ENCODE data around the gene PARPBP. TPM values are rescaled to one million over a fixed set of nuclear protein-coding genes. Genes with fewer than 3 reads are reported as not detected.

The PARPBP gene
- total and polyA plus RNA-seq, 2 of the 13 experiments (the other 11 are each of a cell fraction or from before 2014, with no cell fraction given) = 6.7 to 28.4 TPM

GRCh38 chr12:102195826-102196225 is 75.8 kb downstream of the PARPBP start:
- no peak overlapping the region for H3K4me2 ChIP-seq (ENCODE audit: low read depth, low read length)
- H3K27me3 ChIP-seq (ENCODE audit: control insufficient read depth in 1 of 2, insufficient read depth in 2 of 2, low read length in 2 of 2) = no peaks in the 10 kb centered on the region
- no peaks in the 10 kb centered on the region for H3K4me1 ChIP-seq (ENCODE audit: insufficient read depth, low read length)
- H3K36me3 ChIP-seq (replicated peaks in 1 of 2; ENCODE audit: control insufficient read depth in 1 of 2, insufficient read depth in 2 of 2, low read length in 2 of 2) = peaks cover 0 to 8% of the 10 kb centered on the region in 2 experiments; a peak in 2 of 5 replicates
- H3K4me3 ChIP-seq (replicated peaks in 1 of 3; ENCODE audit: insufficient read depth in 1 of 3, low read depth in 2 of 3, low read length in 3 of 3) = no peak overlapping the region
- H3K9me3 ChIP-seq (ENCODE audit: low read length) = no peaks in the 10 kb centered on the region
- no peak overlapping the region for H2AFZ ChIP-seq (ENCODE audit: low read length)
- ChIA-PET POLR2A (no interaction called here), CTCF (ENCODE audit: low intra/inter-chr PET ratio, low total read pairs) (no interaction called here)
- no peak for DNase-seq (ENCODE audit: low spot score)
- H4K20me1 ChIP-seq (ENCODE audit: insufficient read depth, low read length) = no peaks in the 10 kb centered on the region
- intact Hi-C loops (cut with micrococcal nuclease; ENCODE audit: unreplicated experiment) (no loop called here), in situ Hi-C loops (cut with HindIII; ENCODE audit: extremely low pct_ligation_motif_present, low pct_unique_long_range_greater_than_20kb) (no loop called here)
- WGBS (ENCODE audit: low lambda C conversion rate) = 96% methylated on average over 4 of the region's 4 CpGs
- ATAC-seq = no peak
- TF ChIP-seq ZNF674 (CRISPR knock-in tag; IDR thresholded peaks at IDR 0.05; ENCODE audit: low read depth) = no peak
- no peak for TF ChIP-seq NR2C2 (CRISPR knock-in tag; IDR thresholded peaks at IDR 0.05; ENCODE audit: borderline replicate concordance)
- TF ChIP-seq GRHL1 (CRISPR knock-in tag; conservative IDR thresholded peaks at IDR 0.05) = no peak
- no peak for TF ChIP-seq ASH2L (IDR thresholded peaks at IDR 0.05; ENCODE audit: insufficient read length, low read depth, low read length)
- no peak for TF ChIP-seq ZNF513 (CRISPR knock-in tag; conservative IDR thresholded peaks at IDR 0.05)
- TF ChIP-seq ZNF30 (CRISPR knock-in tag; IDR thresholded peaks at IDR 0.05) = no peak
- TF ChIP-seq ARHGAP35 (CRISPR knock-in tag; IDR thresholded peaks at IDR 0.05; ENCODE audit: borderline replicate concordance) = no peak
- no peak for TF ChIP-seq TFAP4 (IDR thresholded peaks at IDR 0.05; ENCODE audit: borderline replicate concordance, low read depth)
- TF ChIP-seq ZNF547 (CRISPR knock-in tag; IDR thresholded peaks at IDR 0.05) = no peak
- no peak for TF ChIP-seq MYC (CRISPR knock-in tag; IDR thresholded peaks at IDR 0.05; ENCODE audit: borderline replicate concordance)
- no peak for TF ChIP-seq ZNF607 (CRISPR knock-in tag; IDR thresholded peaks at IDR 0.05; ENCODE audit: borderline replicate concordance)
- TF ChIP-seq ZBTB43 (CRISPR knock-in tag; conservative IDR thresholded peaks at IDR 0.05) = no peak
- no peak for TF ChIP-seq ZNF556 (CRISPR knock-in tag; IDR thresholded peaks at IDR 0.05; ENCODE audit: borderline replicate concordance)
- no peak for TF ChIP-seq SOX6 (IDR thresholded peaks at IDR 0.05)
- TF ChIP-seq SOX6 (CRISPR knock-in tag; IDR thresholded peaks at IDR 0.05) = no peak
- no peak for FAIRE-seq
- no TSS peak for BruUV-seq (replicated peaks)
- no peak overlapping the region for H3K9ac ChIP-seq (ENCODE audit: insufficient read depth, low read depth, low read length)
- no peak overlapping the region for H3K27ac ChIP-seq (ENCODE audit: extremely low read length, insufficient read depth, low read length)
- H3K79me2 ChIP-seq (ENCODE audit: insufficient read depth, low read length) = no peaks in the 10 kb centered on the region
